H1 (cell line): ENCODE data around the gene CAPN8. TPM values are rescaled to one million over a fixed set of nuclear protein-coding genes. Genes with fewer than 3 reads are reported as not detected.

ENCODE experiments used
- CTCF ChIA-PET: fragments of 300-600 bp; sonication (Branson Sonifier 250); formaldehyde crosslinking; loops from one replicate; lab custom pipeline; 2021; ENCODE audit not compliant: partially characterized antibody; lab: Charles Lee
- POLR2A ChIA-PET: fragments of 300-600 bp; sonication (Branson Sonifier 250); formaldehyde crosslinking; loops from one replicate; lab custom pipeline; 2021; ENCODE audit warnings: inconsistent platforms; ENCODE audit not compliant: partially characterized antibody; lab: Charles Lee
- DNase-seq, 2 experiments: peaks; one replicate each; pipeline versions ENCODE4 v3.0.0 to v3.0.0-alpha.2; 2010 to 2022; ENCODE audit warnings: low spot score in 2 of 2, low read depth in 1 of 2, mixed read lengths in 1 of 2
- FAIRE-seq: peaks from 2 replicates; lab custom pipeline; 2011; peaks lifted over from hg19 to GRCh38; lab: Jason Lieb, UNC
- H2AFZ ChIP-seq: 2 replicates; pipeline ENCODE4 v1.8.1; 2012; ENCODE audit warnings: low read length, inconsistent platforms
- H2AK5ac ChIP-seq: 2 replicates; pipeline ENCODE4 v1.6.1; 2013; ENCODE audit warnings: low read depth, low read length
- H2BK120ac ChIP-seq: replicated peaks from 2 replicates; pipeline ENCODE3; 2013; ENCODE audit warnings: low read depth, low read length, inconsistent platforms
- H2BK12ac ChIP-seq: 2 replicates; pipeline ENCODE4 v1.6.1; 2013; ENCODE audit warnings: low read depth, low read length
- H2BK15ac ChIP-seq: 2 replicates; pipeline ENCODE4 v1.6.1; 2013; ENCODE audit warnings: low read length
- H2BK20ac ChIP-seq: 2 replicates; pipeline ENCODE4 v1.6.1; 2013; ENCODE audit warnings: low read length
- H2BK5ac ChIP-seq: 2 replicates; pipeline ENCODE4 v1.6.1; 2013; ENCODE audit warnings: low read depth, low read length
- H3K14ac ChIP-seq: 2 replicates; pipeline ENCODE4 v1.6.1; 2013; ENCODE audit warnings: inconsistent platforms; ENCODE audit not compliant: insufficient read length
- H3K18ac ChIP-seq: 2 replicates; pipeline ENCODE4 v1.6.1; 2013; ENCODE audit warnings: low read length; ENCODE audit errors: extremely low read depth
- H3K23ac ChIP-seq: 2 replicates; pipeline ENCODE4 v1.6.1; 2013; ENCODE audit warnings: inconsistent platforms; ENCODE audit not compliant: insufficient read length
- H3K23me2 ChIP-seq: 2 replicates; pipeline ENCODE4 v1.6.1; 2013; ENCODE audit warnings: low read depth, low read length
- H3K27ac ChIP-seq: 2 replicates; pipeline ENCODE4 v1.6.1; 2011; ENCODE audit warnings: low read depth, low read length, inconsistent platforms
- H3K27me3 ChIP-seq, 4 experiments: replicated peaks in 1 of 4; 1 replicate in 1 of 4; 2 replicates in 3 of 4; pipeline versions ENCODE4 v1.6.1 to v1.8.1; 2011 to 2013; ENCODE audit warnings: low read length in 3 of 4, mild to moderate bottlenecking in 3 of 4, inconsistent platforms in 2 of 4, mixed read lengths in 2 of 4, moderate library complexity in 1 of 4; ENCODE audit not compliant: control insufficient read depth in 3 of 4, insufficient read depth in 3 of 4; ENCODE audit errors: extremely low read depth in 1 of 4
- H3K36me3 ChIP-seq, 4 experiments: 2 replicates each; pipeline versions ENCODE4 v1.6.1 to v1.8.1; 2011 to 2013; ENCODE audit warnings: mild to moderate bottlenecking in 4 of 4, low read length in 3 of 4, moderate library complexity in 2 of 4, control low read depth in 1 of 4, inconsistent platforms in 1 of 4; ENCODE audit not compliant: insufficient read depth in 4 of 4, control insufficient read depth in 2 of 4
- H3K4ac ChIP-seq: replicated peaks from 2 replicates; pipeline ENCODE3; 2013; ENCODE audit warnings: low read length, low read depth, mixed read lengths, inconsistent platforms; ENCODE audit not compliant: insufficient read length
- H3K4me1 ChIP-seq, 4 experiments: replicated peaks in 1 of 4; 1 replicate in 1 of 4; 2 replicates in 3 of 4; pipeline versions ENCODE4 v1.6.1 to v1.8.1; 2011 to 2013; ENCODE audit warnings: low read length in 3 of 4, inconsistent platforms in 2 of 4, mixed read lengths in 1 of 4; ENCODE audit not compliant: insufficient read depth in 4 of 4, control insufficient read depth in 3 of 4
- H3K4me2 ChIP-seq, 2 experiments: 2 replicates each; pipeline versions ENCODE4 v1.6.1 to v1.8.1; 2011 to 2013; ENCODE audit warnings: low read depth in 2 of 2, low read length in 2 of 2, control low read depth in 1 of 2, inconsistent platforms in 1 of 2, mild to moderate bottlenecking in 1 of 2; ENCODE audit not compliant: insufficient read depth in 1 of 2
- H3K4me3 ChIP-seq, 4 experiments: fragments of 200-600, 300-600 bp in 1 of 4; sonication (generic), shearing (Covaris generic), sonication (Bioruptor Twin) in 1 of 4; 2 replicates each; pipeline versions ENCODE4 v1.5.1 to v1.8.1; 2011 to 2016; ENCODE audit warnings: low read length in 4 of 4, low read depth in 3 of 4, control low read depth in 2 of 4, inconsistent platforms in 2 of 4, mild to moderate bottlenecking in 2 of 4, mixed read lengths in 1 of 4, moderate library complexity in 1 of 4; ENCODE audit not compliant: insufficient read depth in 2 of 4; ENCODE audit errors: extremely low read depth in 1 of 4
- H3K56ac ChIP-seq: replicated peaks from 2 replicates; pipeline ENCODE3; 2013; ENCODE audit warnings: low read depth, mild to moderate bottlenecking, mixed read lengths, low read length, inconsistent platforms; ENCODE audit not compliant: insufficient read length
- H3K79me1 ChIP-seq: 2 replicates; pipeline ENCODE4 v1.6.1; 2013; ENCODE audit warnings: low read depth, low read length, control low read depth
- H3K79me2 ChIP-seq, 2 experiments: 2 replicates each; pipeline versions ENCODE4 v1.6.1 to v1.8.1; 2012 to 2013; ENCODE audit warnings: low read length in 2 of 2, mild to moderate bottlenecking in 2 of 2, inconsistent platforms in 1 of 2; ENCODE audit not compliant: insufficient read depth in 2 of 2, control insufficient read depth in 1 of 2
- H3K9ac ChIP-seq, 4 experiments: replicated peaks in 1 of 4; 1 replicate in 1 of 4; 2 replicates in 3 of 4; pipeline versions ENCODE4 v1.6.1 to v1.8.1; 2011 to 2013; ENCODE audit warnings: low read depth in 3 of 4, low read length in 3 of 4, control low read depth in 2 of 4, mild to moderate bottlenecking in 2 of 4, moderate library complexity in 2 of 4, inconsistent platforms in 1 of 4; ENCODE audit errors: extremely low read depth in 1 of 4
- H3K9me3 ChIP-seq, 2 experiments: 2 replicates each; pipeline versions ENCODE4 v1.6.1 to v1.8.1; 2012 to 2013; ENCODE audit warnings: mild to moderate bottlenecking in 2 of 2, moderate library complexity in 2 of 2, control low read depth in 1 of 2, inconsistent platforms in 1 of 2, low read depth in 1 of 2, low read length in 1 of 2, mixed read lengths in 1 of 2; ENCODE audit not compliant: insufficient read depth in 2 of 2
- H4K20me1 ChIP-seq, 2 experiments: replicated peaks in 1 of 2; 2 replicates each; pipeline versions ENCODE3 to v1.8.1; 2011 to 2013; ENCODE audit warnings: inconsistent platforms in 2 of 2, low read length in 2 of 2, mild to moderate bottlenecking in 1 of 2; ENCODE audit not compliant: insufficient read depth in 2 of 2, control insufficient read depth in 1 of 2
- H4K5ac ChIP-seq: 2 replicates; pipeline ENCODE4 v1.6.1; 2013; ENCODE audit warnings: low read length, low read depth, mixed read lengths, inconsistent platforms; ENCODE audit not compliant: insufficient read length
- H4K8ac ChIP-seq: 2 replicates; pipeline ENCODE4 v1.8.0; 2013; ENCODE audit warnings: mild to moderate bottlenecking, moderate library complexity, low read length, inconsistent platforms; ENCODE audit not compliant: insufficient read depth; ENCODE audit errors: extremely low read depth
- H4K91ac ChIP-seq: replicated peaks from 2 replicates; pipeline ENCODE3; 2013; ENCODE audit warnings: low read length, mixed read lengths, inconsistent platforms; ENCODE audit not compliant: insufficient read length
- BACH1 ChIP-seq: IDR thresholded peaks from 2 replicates; pipeline ENCODE4 v1.6.1; 2012; ENCODE audit warnings: low read length, improper control_type of control experiment
- JUND ChIP-seq: IDR thresholded peaks from 2 replicates; pipeline ENCODE4 v1.6.1; 2011; ENCODE audit warnings: mild to moderate bottlenecking, improper control_type of control experiment, low read length
- KDM1A ChIP-seq: fragments of 200-600, 300-600 bp; sonication (generic); IDR thresholded peaks from 2 replicates; pipeline ENCODE4 v1.7.1; 2016; ENCODE audit warnings: mild to moderate bottlenecking, low read length, borderline replicate concordance
- MAFK ChIP-seq: IDR thresholded peaks from 2 replicates; pipeline ENCODE4 v1.6.1; 2012; ENCODE audit warnings: low read depth, mild to moderate bottlenecking, improper control_type of control experiment, low read length
- POU5F1 ChIP-seq: IDR thresholded peaks from 2 replicates; pipeline ENCODE4 v1.6.1; 2011; ENCODE audit warnings: low read depth, mild to moderate bottlenecking, low read length, moderate library complexity
- RBBP5 ChIP-seq: IDR thresholded peaks from 2 replicates; pipeline ENCODE4 v1.7.1; 2012; ENCODE audit warnings: low read depth, mild to moderate bottlenecking, inconsistent platforms, low read length, moderate library complexity, borderline replicate concordance
- RFX5 ChIP-seq: IDR thresholded peaks from 2 replicates; pipeline ENCODE4 v1.6.1; 2011; ENCODE audit warnings: low read depth, low read length, improper control_type of control experiment, borderline replicate concordance
- RXRA ChIP-seq: IDR thresholded peaks from 2 replicates; pipeline ENCODE4 v1.6.1; 2011; ENCODE audit warnings: low read depth, mild to moderate bottlenecking, low read length, moderate library complexity; ENCODE audit not compliant: insufficient read depth
- SUZ12 ChIP-seq: fragments of 200-600 bp; sonication (generic); IDR thresholded peaks from 2 replicates; pipeline ENCODE4 v1.6.1; 2012; ENCODE audit warnings: mild to moderate bottlenecking, inconsistent platforms, low read length, moderate library complexity, mixed read lengths
- TAF7 ChIP-seq: optimal IDR thresholded peaks from 2 replicates; pipeline ENCODE3; 2011; ENCODE audit warnings: low read depth, mild to moderate bottlenecking, inconsistent platforms, low read length, moderate library complexity, borderline replicate concordance
- ZNF274 ChIP-seq: IDR thresholded peaks from 2 replicates; pipeline ENCODE4 v1.7.0; 2012; ENCODE audit warnings: low read length, borderline replicate concordance; ENCODE audit errors: extremely low read depth
- WGBS, 2 experiments: shearing (Covaris generic) in 1 of 2; methylation state at CpG; one replicate each; pipeline versions ENCODE4 v1.1.6 to v1.1.7; 2013 to 2015; ENCODE audit warnings: low lambda C conversion rate in 2 of 2, mixed read lengths in 2 of 2, inconsistent platforms in 1 of 2, low coverage in 1 of 2, missing lambda C conversion rate in 1 of 2; ENCODE audit not compliant: insufficient replicate concordance in 2 of 2, insufficient coverage in 1 of 2, insufficient read length in 1 of 2; ENCODE audit errors: extremely low coverage in 1 of 2, missing lambda C conversion rate in 1 of 2; 5-methylcytosine and 5-hydroxymethylcytosine counted together
- polyA plus RNA-seq, 7 experiments: library from polyadenylated mRNA; depleted of rRNA in 3 of 7; stranded (reverse) in 5 of 7; unstranded in 2 of 7; fragments of >200 nt in 5 of 7; fragments of 200-250 nt in 2 of 7; gene quantifications; 1 replicate in 5 of 7; 2 replicates in 1 of 7; 4 replicates in 1 of 7; pipeline versions ENCODE4 v1.2.1 to v1.2.3, GENCODE V29; 2011 to 2013; ENCODE audit warnings: missing spikeins in 2 of 7, mixed read lengths in 2 of 7
- total RNA-seq: library from RNA; stranded (reverse); fragmentation: NEBNext Ultra II Directional; extraction: Animal tissue kit (Norgen Biotek cat#: 25700); gene quantifications from 2 replicates; pipeline ENCODE4 v1.2.1, GENCODE V29; 2021
- TF ChIP-seq, protein P1 (sequence below): IDR thresholded peaks from 2 replicates; pipeline ENCODE4 v1.6.1; 2011; ENCODE audit warnings: low read length, improper control_type of control experiment
- TF ChIP-seq, protein P2 (sequence below): IDR thresholded peaks from 2 replicates; pipeline ENCODE4 v1.6.1; 2012; ENCODE audit warnings: inconsistent platforms

CAPN8 gene
- total and polyA plus RNA-seq, 2 of the 8 experiments (the other 6 are each of a cell fraction or from before 2014, with no cell fraction given): 0.20 to 0.26 TPM

DNA sequence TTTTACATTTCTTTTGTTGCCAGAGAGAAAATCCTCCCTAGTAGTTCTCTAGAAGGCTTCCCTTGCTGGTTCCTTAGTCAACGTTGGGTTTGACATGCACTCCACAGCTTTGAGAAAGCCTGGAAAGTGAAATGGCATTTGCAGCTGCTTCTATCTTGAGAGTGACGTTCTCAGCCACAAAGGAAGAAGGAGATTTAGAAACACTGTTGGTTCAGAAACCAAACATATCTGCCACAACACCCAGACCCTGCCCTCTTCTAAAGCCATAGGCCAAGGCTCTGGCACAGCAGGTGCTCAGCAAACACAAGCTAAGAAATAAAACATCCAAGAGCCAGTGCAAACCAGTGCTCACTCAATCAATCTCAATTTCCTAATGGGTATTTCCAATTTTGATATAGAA lies 150.9 kb downstream of the CAPN8 start:
- Histone ChIP-seq H4K8ac (no peak overlapping the region; the same call in 1 of the 2 replicates), H4K20me1 (no peaks in the 10 kb centered on the region), H3K79me1 (no peaks in the 10 kb centered on the region), H2BK5ac (no peak overlapping the region), H2BK15ac (no peak overlapping the region), H3K79me2 (no peaks in the 10 kb centered on the region), H2AK5ac (no peak overlapping the region), H3K4me2 (no peak overlapping the region), H3K4me1 (peaks cover 0 to 5% (median 2%) of the 10 kb centered on the region in 4 experiments; a peak in 2 of 7 replicates), H4K91ac (no peak overlapping the region), H3K23ac (no peak overlapping the region), H2BK12ac (no peak overlapping the region), H2AFZ (no peak overlapping the region), H3K23me2 (no peaks in the 10 kb centered on the region), H3K9me3 (peaks cover 0 to 6% of the 10 kb centered on the region in 2 experiments; a peak in 1 of 4 replicates), H3K18ac (no peak overlapping the region), H2BK20ac (no peak overlapping the region), H3K36me3 (no peaks in the 10 kb centered on the region), H3K27me3 (no peaks in the 10 kb centered on the region), H3K27ac (no peak overlapping the region), H3K56ac (no peak overlapping the region), H3K4ac (no peak overlapping the region), H3K14ac (no peak overlapping the region), H4K5ac (no peak overlapping the region), H3K4me3 (no peak overlapping the region), H2BK120ac (no peak overlapping the region), H3K9ac (no peak overlapping the region)
- FAIRE-seq: no peak
- POLR2A ChIA-PET: no interaction called here
- CTCF ChIA-PET: interaction anchor here (0.6 to 3.4 kb wide), 6 partner anchors 16 to 429 kb away, joined by 3 to 15 read pairs (median 3); no protein-coding TSS in a partner anchor
- DNase-seq: no peak
- WGBS, 2 experiments: 85% methylated on average over 2 of the region's 2 CpGs; no CpG with 5 or more reads in 1 of the 2 experiments
- TF ChIP-seq RBBP5 (no peak), BACH1 (no peak), KDM1A (no peak), POU5F1 (no peak), JUND (no peak), ZNF274 (no peak), RFX5 (no peak), MAFK (no peak), TAF7 (no peak), RXRA (no peak), SUZ12 (no peak)
- TF ChIP-seq, protein P1, sequence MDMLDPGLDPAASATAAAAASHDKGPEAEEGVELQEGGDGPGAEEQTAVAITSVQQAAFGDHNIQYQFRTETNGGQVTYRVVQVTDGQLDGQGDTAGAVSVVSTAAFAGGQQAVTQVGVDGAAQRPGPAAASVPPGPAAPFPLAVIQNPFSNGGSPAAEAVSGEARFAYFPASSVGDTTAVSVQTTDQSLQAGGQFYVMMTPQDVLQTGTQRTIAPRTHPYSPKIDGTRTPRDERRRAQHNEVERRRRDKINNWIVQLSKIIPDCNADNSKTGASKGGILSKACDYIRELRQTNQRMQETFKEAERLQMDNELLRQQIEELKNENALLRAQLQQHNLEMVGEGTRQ: no peak
- TF ChIP-seq, protein P2, sequence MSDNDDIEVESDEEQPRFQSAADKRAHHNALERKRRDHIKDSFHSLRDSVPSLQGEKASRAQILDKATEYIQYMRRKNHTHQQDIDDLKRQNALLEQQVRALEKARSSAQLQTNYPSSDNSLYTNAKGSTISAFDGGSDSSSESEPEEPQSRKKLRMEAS: no peak
